Erythroblast (primary cell): ENCODE results near the gene GMNN.
"Not testable (repeated sequence)": the region's sequence is repeated elsewhere in the genome, so short reads cannot be mapped to it uniquely, and the experiment has no call there.

Experiments
- GATA1 ChIP-seq: IDR thresholded peaks from 2 replicates; pipeline ENCODE4 v1.6.1; 2011; ENCODE audit warnings: low read depth, mild to moderate bottlenecking, control low read depth, low read length, moderate library complexity
- POLR2A ChIP-seq: IDR thresholded peaks from 2 replicates; pipeline ENCODE4 v1.6.1; 2011; ENCODE audit warnings: mild to moderate bottlenecking, low read length

DNA sequence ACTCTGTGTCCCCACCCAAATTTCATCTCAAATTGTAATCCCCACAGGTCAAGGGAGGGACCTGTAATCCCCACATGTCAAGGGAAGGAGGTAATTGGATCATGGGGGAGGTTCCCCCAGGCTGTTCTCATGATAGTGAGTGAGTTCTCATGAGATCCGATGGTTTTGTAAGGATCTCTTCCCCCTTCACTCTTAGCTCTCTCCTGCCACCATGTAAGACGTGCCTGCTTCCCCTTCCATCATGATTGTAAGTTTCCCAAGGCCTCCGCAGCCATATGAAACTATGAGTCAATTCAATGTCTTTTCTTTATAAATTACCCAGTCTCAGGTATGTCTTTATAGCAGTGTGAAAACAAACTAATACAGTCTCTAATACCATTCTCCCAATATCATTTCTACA, 23.9 kb upstream of the GMNN start:
- not testable (repeated sequence) for TF ChIP-seq POLR2A, GATA1
